IMR-90 (cell line): ENCODE results near the gene EVL. TPM values are rescaled to one million over a fixed set of nuclear protein-coding genes. Genes with fewer than 3 reads are reported as not detected.
A peak's percentile ranks its signal among the peaks of the same experiment; 100 is the strongest.

Experiments used
- ATAC-seq: fragments of 200-7000 bp; cut with Tn5 transposase; 2 replicates; pipeline ENCODE4 v1.9.1; 2020; ENCODE audit warnings: low read depth, mild to moderate bottlenecking, moderate library complexity
- Bru-seq: library from RNA; stranded (reverse); fragments of 400-500 nt; gene quantifications from one replicate; lab custom pipeline; 2021; lab: Mats Ljungman, UMichigan
- BruChase-seq, 2 experiments: library from RNA; stranded (reverse); fragments of 400-500 nt; gene quantifications; one replicate each; lab custom pipeline; 2021; lab: Mats Ljungman, UMichigan
- BruUV-seq: library from RNA; stranded (reverse); fragments of 400-500 nt; replicated peaks from 2 replicates; lab custom pipeline; 2021; lab: Mats Ljungman, UMichigan
- CTCF ChIA-PET: fragments of 300-600 bp; formaldehyde crosslinking; extraction: SDS; loops from one replicate; lab custom pipeline; 2021; ENCODE audit warnings: antibody characterized with exemption; lab: Yijun Ruan, JAX
- POLR2A ChIA-PET: fragments of 300-600 bp; sonication (Branson Sonifier 250); formaldehyde crosslinking; loops from one replicate; lab custom pipeline; 2022; ENCODE audit warnings: antibody characterized with exemption; ENCODE audit not compliant: unreplicated experiment; lab: Charles Lee
- DNase-seq: peaks from one replicate; pipeline ENCODE4 v3.0.0; 2013
- H2AFZ ChIP-seq: replicated peaks from 2 replicates; pipeline ENCODE3; 2013; ENCODE audit warnings: low read length, mild to moderate bottlenecking; ENCODE audit not compliant: poor library complexity
- H2AK5ac ChIP-seq: 2 replicates; pipeline ENCODE4 v1.6.1; 2013; ENCODE audit warnings: low read depth, low read length, inconsistent platforms
- H2AK9ac ChIP-seq: replicated peaks from 2 replicates; pipeline ENCODE3; 2013; ENCODE audit warnings: mild to moderate bottlenecking, low read depth, low read length, moderate library complexity; ENCODE audit not compliant: poor library complexity
- H2BK120ac ChIP-seq: 2 replicates; pipeline ENCODE4 v1.6.1; 2013; ENCODE audit warnings: low read depth, low read length, inconsistent platforms
- H2BK15ac ChIP-seq: 3 replicates; pipeline ENCODE4 v1.6.1; 2013; ENCODE audit warnings: low read depth, low read length, inconsistent platforms
- H2BK20ac ChIP-seq: 2 replicates; pipeline ENCODE4 v1.6.1; 2013; ENCODE audit warnings: low read depth, mild to moderate bottlenecking, inconsistent platforms, low read length, moderate library complexity
- H2BK5ac ChIP-seq: 2 replicates; pipeline ENCODE4 v1.6.1; 2013; ENCODE audit warnings: mild to moderate bottlenecking, low read depth, low read length, inconsistent platforms; ENCODE audit not compliant: poor library complexity, severe bottlenecking
- H3K14ac ChIP-seq: replicated peaks from 2 replicates; pipeline ENCODE4 v1.6.1; 2013; ENCODE audit warnings: low read depth, low read length, inconsistent platforms
- H3K18ac ChIP-seq: 2 replicates; pipeline ENCODE4 v1.6.1; 2013; ENCODE audit warnings: low read depth, low read length, control low read depth
- H3K23ac ChIP-seq: 2 replicates; pipeline ENCODE4 v1.6.1; 2013; ENCODE audit warnings: low read depth, low read length, inconsistent platforms
- H3K27ac ChIP-seq: 2 replicates; pipeline ENCODE4 v1.5.1; 2013; ENCODE audit warnings: mild to moderate bottlenecking, control low read depth, low read length; ENCODE audit not compliant: insufficient read depth
- H3K27me3 ChIP-seq: 2 replicates; pipeline ENCODE4 v1.6.1; 2013; ENCODE audit warnings: low read length; ENCODE audit not compliant: control insufficient read depth, insufficient read depth
- H3K36me3 ChIP-seq: 2 replicates; pipeline ENCODE4 v1.6.1; 2013; ENCODE audit warnings: low read length, mixed read lengths; ENCODE audit not compliant: control insufficient read depth, insufficient read depth
- H3K4ac ChIP-seq: 2 replicates; pipeline ENCODE4 v1.6.1; 2013; ENCODE audit warnings: low read depth, low read length, inconsistent platforms
- H3K4me1 ChIP-seq: 2 replicates; pipeline ENCODE4 v1.6.1; 2013; ENCODE audit warnings: low read length, mixed read lengths; ENCODE audit not compliant: control insufficient read depth, insufficient read depth
- H3K4me2 ChIP-seq: 2 replicates; pipeline ENCODE4 v1.6.1; 2013; ENCODE audit warnings: low read depth, mild to moderate bottlenecking, control low read depth, low read length, moderate library complexity
- H3K4me3 ChIP-seq: 2 replicates; pipeline ENCODE4 v1.5.1; 2013; ENCODE audit warnings: low read depth, mild to moderate bottlenecking, control low read depth, low read length, moderate library complexity; ENCODE audit not compliant: insufficient read depth
- H3K56ac ChIP-seq: 2 replicates; pipeline ENCODE4 v1.6.1; 2013; ENCODE audit warnings: low read length, inconsistent platforms; ENCODE audit not compliant: insufficient read depth; ENCODE audit errors: extremely low read depth
- H3K79me1 ChIP-seq, 2 experiments: 2 replicates each; pipeline ENCODE4 v1.6.1; 2013; ENCODE audit warnings: low read length in 2 of 2, inconsistent platforms in 1 of 2, low read depth in 1 of 2
- H3K9ac ChIP-seq: 2 replicates; pipeline ENCODE4 v1.6.1; 2013; ENCODE audit warnings: low read depth, low read length, control low read depth
- H3K9me1 ChIP-seq: 2 replicates; pipeline ENCODE4 v1.6.1; 2013; ENCODE audit warnings: low read length, inconsistent platforms; ENCODE audit not compliant: insufficient read depth
- H3K9me3 ChIP-seq: 2 replicates; pipeline ENCODE4 v1.6.1; 2013; ENCODE audit warnings: low read length; ENCODE audit not compliant: control insufficient read depth, insufficient read depth
- H4K20me1 ChIP-seq: 2 replicates; pipeline ENCODE4 v1.6.1; 2013; ENCODE audit warnings: low read length, inconsistent platforms; ENCODE audit not compliant: insufficient read depth
- H4K5ac ChIP-seq: 2 replicates; pipeline ENCODE4 v1.6.1; 2013; ENCODE audit warnings: mild to moderate bottlenecking, low read depth, low read length, control low read depth
- H4K8ac ChIP-seq, 2 experiments: 2 replicates each; pipeline ENCODE4 v1.6.1; 2013; ENCODE audit warnings: low read depth in 2 of 2, low read length in 2 of 2, control low read depth in 1 of 2, inconsistent platforms in 1 of 2
- H4K91ac ChIP-seq: 2 replicates; pipeline ENCODE4 v1.6.1; 2013; ENCODE audit warnings: low read depth, low read length, inconsistent platforms; ENCODE audit not compliant: insufficient read depth
- CEBPB ChIP-seq: IDR thresholded peaks from 2 replicates; pipeline ENCODE4 v1.6.1; 2012; ENCODE audit warnings: low read depth, low read length, improper control_type of control experiment
- CHD1 ChIP-seq: IDR thresholded peaks from 2 replicates; pipeline ENCODE4 v1.6.1; 2012; ENCODE audit warnings: low read depth, low read length, improper control_type of control experiment
- MAZ ChIP-seq: IDR thresholded peaks from 2 replicates; pipeline ENCODE4 v1.6.1; 2012; ENCODE audit warnings: low read depth, mild to moderate bottlenecking, low read length, improper control_type of control experiment, moderate library complexity, borderline replicate concordance
- NFE2L2 ChIP-seq: fragments of 150-350 bp; IDR thresholded peaks from 2 replicates; pipeline ENCODE4 v1.6.1; 2016; ENCODE audit warnings: low read depth, mild to moderate bottlenecking, low read length
- RCOR1 ChIP-seq: IDR thresholded peaks from 2 replicates; pipeline ENCODE4 v1.6.1; 2012; ENCODE audit warnings: mild to moderate bottlenecking, low read length, improper control_type of control experiment; ENCODE audit not compliant: insufficient replicate concordance
- RFX5 ChIP-seq: IDR thresholded peaks from 2 replicates; pipeline ENCODE4 v1.8.0; 2012; ENCODE audit warnings: low read depth, mild to moderate bottlenecking, low read length, moderate library complexity
- SMC3 ChIP-seq: fragments of 150-350 bp; IDR thresholded peaks from 2 replicates; pipeline ENCODE4 v1.6.1; 2016; ENCODE audit warnings: low read depth, mild to moderate bottlenecking, antibody characterized with exemption, low read length, moderate library complexity
- WGBS, 2 experiments: methylation state at CpG; one replicate each; pipeline versions ENCODE4 v1.1.5 to v1.1.7; 2013; ENCODE audit warnings: missing lambda C conversion rate in 2 of 2; ENCODE audit not compliant: insufficient read length in 1 of 2; ENCODE audit errors: extremely low coverage in 2 of 2; 5-methylcytosine and 5-hydroxymethylcytosine counted together
- dilution Hi-C: fragments of 300-500 bp; cut with HindIII; formaldehyde crosslinking; loops from one replicate; pipeline ENCODE4 v1.14.3; 2018; ENCODE audit warnings: low sequenced_read_pairs; ENCODE audit not compliant: unreplicated experiment
- in situ Hi-C: fragments of 300-500 bp; cut with MboI; formaldehyde crosslinking; loops from 3 replicates; pipeline ENCODE4 v1.14.3; 2019; ENCODE audit warnings: low sequenced_read_pairs, inconsistent platforms, mixed read lengths
- intact Hi-C: fragments of 100-400 bp; cut with micrococcal nuclease; formaldehyde crosslinking; loops from 2 replicates; pipeline ENCODE4 v1.10.0; 2022
- long read RNA-seq: library from polyadenylated mRNA; unstranded; transcript quantifications from one replicate; pipeline ENCODE4 v2.0.0, GENCODE V29; 2021; ENCODE audit not compliant: unreplicated experiment
- polyA plus RNA-seq, 3 experiments: library from polyadenylated mRNA; depleted of rRNA; stranded (reverse); fragments of >200 nt; gene quantifications; 2 replicates each; pipeline ENCODE4 v1.2.3, GENCODE V29; 2012; ENCODE audit warnings: low replicate concordance in 1 of 3
- total RNA-seq: library from RNA; depleted of rRNA; stranded (reverse); fragments of >200 nt; gene quantifications from 2 replicates; pipeline ENCODE4 v1.2.3, GENCODE V29; 2012; rRNA removed
- TF ChIP-seq, protein P1 (sequence below): conservative IDR thresholded peaks from 2 replicates; pipeline ENCODE4 v1.5.1; 2012; ENCODE audit warnings: mild to moderate bottlenecking, low read depth, low read length, improper control_type of control experiment
- TF ChIP-seq, protein P2 (sequence below): fragments of 150-350 bp; IDR thresholded peaks from 2 replicates; pipeline ENCODE4 v1.6.1; 2017; ENCODE audit warnings: mild to moderate bottlenecking, antibody characterized with exemption, low read length, low read depth

The EVL gene, protein sequence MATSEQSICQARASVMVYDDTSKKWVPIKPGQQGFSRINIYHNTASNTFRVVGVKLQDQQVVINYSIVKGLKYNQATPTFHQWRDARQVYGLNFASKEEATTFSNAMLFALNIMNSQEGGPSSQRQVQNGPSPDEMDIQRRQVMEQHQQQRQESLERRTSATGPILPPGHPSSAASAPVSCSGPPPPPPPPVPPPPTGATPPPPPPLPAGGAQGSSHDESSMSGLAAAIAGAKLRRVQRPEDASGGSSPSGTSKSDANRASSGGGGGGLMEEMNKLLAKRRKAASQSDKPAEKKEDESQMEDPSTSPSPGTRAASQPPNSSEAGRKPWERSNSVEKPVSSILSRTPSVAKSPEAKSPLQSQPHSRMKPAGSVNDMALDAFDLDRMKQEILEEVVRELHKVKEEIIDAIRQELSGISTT
- total RNA-seq, result 7.2 TPM in 2 replicates
- polyA plus RNA-seq (2012; rRNA removed), result 36.5 and 36.6 TPM in 2 replicates
- 23.4 and 26.6 TPM in 2 replicates for polyA plus RNA-seq (2012; cell fraction: cytosol; rRNA removed)
- 208 and 301 TPM in 2 replicates for polyA plus RNA-seq (2012; cell fraction: nucleus; rRNA removed; ENCODE audit: low replicate concordance)
- Bru-seq, nascent RNA, result percentile 86 among the genes with signal in this experiment
- percentile 88 among the genes with signal in this experiment for BruChase-seq, experiment 1, labeled RNA remaining after a 6-hour chase
- percentile 86 among the genes with signal in this experiment for BruChase-seq, experiment 2, labeled RNA remaining after a 2-hour chase
- long read RNA-seq, transcript EVL-202 (14 exons, 2,353 nt), result major isoform, 16 of 59 reads
- long read RNA-seq, partial matches to known transcripts, result 34 of 59 reads
- long read RNA-seq, other reads (novel, unspliced or antisense), result 6 of 59 reads

GRCh38 chr14:100065111-100065871, at the start of gene EVL:
TSS of gene EVL (plus strand) at chr14:100065422. CDS start at chr14:100065501, 79 bp downstream.
- TF ChIP-seq, protein P1, sequence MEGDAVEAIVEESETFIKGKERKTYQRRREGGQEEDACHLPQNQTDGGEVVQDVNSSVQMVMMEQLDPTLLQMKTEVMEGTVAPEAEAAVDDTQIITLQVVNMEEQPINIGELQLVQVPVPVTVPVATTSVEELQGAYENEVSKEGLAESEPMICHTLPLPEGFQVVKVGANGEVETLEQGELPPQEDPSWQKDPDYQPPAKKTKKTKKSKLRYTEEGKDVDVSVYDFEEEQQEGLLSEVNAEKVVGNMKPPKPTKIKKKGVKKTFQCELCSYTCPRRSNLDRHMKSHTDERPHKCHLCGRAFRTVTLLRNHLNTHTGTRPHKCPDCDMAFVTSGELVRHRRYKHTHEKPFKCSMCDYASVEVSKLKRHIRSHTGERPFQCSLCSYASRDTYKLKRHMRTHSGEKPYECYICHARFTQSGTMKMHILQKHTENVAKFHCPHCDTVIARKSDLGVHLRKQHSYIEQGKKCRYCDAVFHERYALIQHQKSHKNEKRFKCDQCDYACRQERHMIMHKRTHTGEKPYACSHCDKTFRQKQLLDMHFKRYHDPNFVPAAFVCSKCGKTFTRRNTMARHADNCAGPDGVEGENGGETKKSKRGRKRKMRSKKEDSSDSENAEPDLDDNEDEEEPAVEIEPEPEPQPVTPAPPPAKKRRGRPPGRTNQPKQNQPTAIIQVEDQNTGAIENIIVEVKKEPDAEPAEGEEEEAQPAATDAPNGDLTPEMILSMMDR, result no peak
- TF ChIP-seq SMC3 (no peak), CEBPB (no peak), CHD1 (no peak), MAZ (no peak), RFX5 (no peak), RCOR1 (no peak), NFE2L2 (no peak)
- TF ChIP-seq, protein P2, sequence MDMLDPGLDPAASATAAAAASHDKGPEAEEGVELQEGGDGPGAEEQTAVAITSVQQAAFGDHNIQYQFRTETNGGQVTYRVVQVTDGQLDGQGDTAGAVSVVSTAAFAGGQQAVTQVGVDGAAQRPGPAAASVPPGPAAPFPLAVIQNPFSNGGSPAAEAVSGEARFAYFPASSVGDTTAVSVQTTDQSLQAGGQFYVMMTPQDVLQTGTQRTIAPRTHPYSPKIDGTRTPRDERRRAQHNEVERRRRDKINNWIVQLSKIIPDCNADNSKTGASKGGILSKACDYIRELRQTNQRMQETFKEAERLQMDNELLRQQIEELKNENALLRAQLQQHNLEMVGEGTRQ, result no peak
- DNase-seq, result no peak
- no peak within 1 kb of the TSS for H3K4me2 ChIP-seq

More at GRCh38 chr14:100065111-100065871, at the start of gene EVL:
- dilution Hi-C loops (no loop called here), in situ Hi-C loops (no loop called here), intact Hi-C loops (no loop called here)
- Histone ChIP-seq H3K4me1 (no peaks in the 10 kb centered on the region), H3K27ac (no peak within 1 kb of the TSS), H2BK20ac (no peak within 1 kb of the TSS), H4K8ac (no peak within 1 kb of the TSS), H3K79me1 (peaks cover 3 to 15% of the 10 kb centered on the region in 2 experiments; a peak in 3 of 4 replicates), H2AFZ (no peak within 1 kb of the TSS), H4K20me1 (no peaks in the 10 kb centered on the region), H2AK5ac (no peak within 1 kb of the TSS), H3K23ac (no peak within 1 kb of the TSS), H3K56ac (no peak within 1 kb of the TSS), H3K27me3 (no peaks in the 10 kb centered on the region), H2BK5ac (no peak within 1 kb of the TSS), H2BK120ac (no peak within 1 kb of the TSS), H3K18ac (no peak within 1 kb of the TSS), H4K91ac (no peak within 1 kb of the TSS), H3K14ac (no peak within 1 kb of the TSS), H2BK15ac (no peak within 1 kb of the TSS), H3K4me3 (no peak within 1 kb of the TSS), H3K9me3 (no peaks in the 10 kb centered on the region), H3K4ac (no peak within 1 kb of the TSS), H2AK9ac (no peak within 1 kb of the TSS), H3K9me1 (no peaks in the 10 kb centered on the region; the same call in 1 of the 2 replicates), H3K36me3 (no peaks in the 10 kb centered on the region), H4K5ac (no peak within 1 kb of the TSS), H3K9ac (no peak within 1 kb of the TSS)
- ChIA-PET POLR2A (no interaction called here), CTCF (no interaction called here)
- 100% methylated on average over 1 of the region's 6 CpGs; no CpG with 5 or more reads in 1 of the 2 experiments for WGBS, 2 experiments
- no TSS peak for BruUV-seq
- no peak; the same call in 1 of the 2 replicates for ATAC-seq
